C1 segment of cervical spinal cord (tissue), 14 donors: ENCODE results near the gene PTRHD1.
"Not testable (repeated sequence)": the region's sequence is repeated elsewhere in the genome, so short reads cannot be mapped to it uniquely, and the experiment has no call there.

ENCODE experiments used
- DNase-seq, 14 donors: peaks; one replicate each; lab custom pipeline; 2025; lab: John Stamatoyannopoulos, UW

Gene PTRHD1

DNA sequence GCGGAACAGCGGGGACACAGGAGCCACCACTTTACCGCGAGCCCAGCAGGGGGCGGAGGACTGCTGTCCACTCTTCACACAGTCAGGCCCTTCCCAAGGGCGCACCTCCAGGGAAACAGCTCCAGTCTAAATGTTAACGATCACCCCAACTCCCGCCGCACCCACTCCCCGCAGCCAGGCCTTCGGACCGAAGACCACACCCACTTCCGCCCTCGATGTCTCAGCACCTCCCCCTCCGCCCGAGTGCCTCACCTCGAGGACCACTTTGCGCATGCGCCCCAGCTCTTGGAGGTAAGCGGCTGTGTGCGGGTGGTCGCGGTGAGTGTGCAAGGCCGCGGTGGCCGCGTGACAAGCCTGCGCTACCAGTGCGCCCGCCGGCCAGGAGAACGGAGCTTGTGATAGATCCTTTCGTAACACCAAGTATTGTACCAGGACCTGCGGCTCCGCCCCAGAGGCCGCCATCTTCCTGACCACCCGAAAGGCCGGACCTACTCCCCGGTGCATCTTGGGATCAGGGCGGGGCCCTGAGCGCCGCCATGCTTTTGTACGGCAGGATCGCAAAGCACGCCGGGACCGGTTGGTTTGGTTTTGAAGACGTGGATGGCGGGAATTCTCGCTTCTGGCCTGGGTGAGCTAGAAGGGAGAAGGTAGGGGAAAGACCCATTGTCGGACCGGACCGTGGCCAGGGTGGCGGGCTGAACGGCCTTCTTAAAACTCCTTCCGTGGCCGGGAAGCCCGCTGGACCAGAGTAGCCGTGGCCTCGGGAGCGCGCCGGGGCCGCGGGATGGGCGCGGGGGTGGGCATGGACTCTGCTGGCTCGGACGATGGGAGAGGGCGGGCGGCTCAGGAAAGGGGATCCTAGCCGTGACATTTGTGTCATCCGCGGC is at the start of gene PTRHD1, which contains the start of gene CENPO:
TSS of gene PTRHD1 (minus strand) at position 518 of the 887 bp plus-strand sequence. CDS start at position 504, 14 bp downstream.
TSS of gene CENPO (plus strand) at position 552 of the 887 bp plus-strand sequence. CDS start 495 bp downstream, outside the sequence.
- DNase-seq = peak; percentile 95 to 100 (median 99)

DNA sequence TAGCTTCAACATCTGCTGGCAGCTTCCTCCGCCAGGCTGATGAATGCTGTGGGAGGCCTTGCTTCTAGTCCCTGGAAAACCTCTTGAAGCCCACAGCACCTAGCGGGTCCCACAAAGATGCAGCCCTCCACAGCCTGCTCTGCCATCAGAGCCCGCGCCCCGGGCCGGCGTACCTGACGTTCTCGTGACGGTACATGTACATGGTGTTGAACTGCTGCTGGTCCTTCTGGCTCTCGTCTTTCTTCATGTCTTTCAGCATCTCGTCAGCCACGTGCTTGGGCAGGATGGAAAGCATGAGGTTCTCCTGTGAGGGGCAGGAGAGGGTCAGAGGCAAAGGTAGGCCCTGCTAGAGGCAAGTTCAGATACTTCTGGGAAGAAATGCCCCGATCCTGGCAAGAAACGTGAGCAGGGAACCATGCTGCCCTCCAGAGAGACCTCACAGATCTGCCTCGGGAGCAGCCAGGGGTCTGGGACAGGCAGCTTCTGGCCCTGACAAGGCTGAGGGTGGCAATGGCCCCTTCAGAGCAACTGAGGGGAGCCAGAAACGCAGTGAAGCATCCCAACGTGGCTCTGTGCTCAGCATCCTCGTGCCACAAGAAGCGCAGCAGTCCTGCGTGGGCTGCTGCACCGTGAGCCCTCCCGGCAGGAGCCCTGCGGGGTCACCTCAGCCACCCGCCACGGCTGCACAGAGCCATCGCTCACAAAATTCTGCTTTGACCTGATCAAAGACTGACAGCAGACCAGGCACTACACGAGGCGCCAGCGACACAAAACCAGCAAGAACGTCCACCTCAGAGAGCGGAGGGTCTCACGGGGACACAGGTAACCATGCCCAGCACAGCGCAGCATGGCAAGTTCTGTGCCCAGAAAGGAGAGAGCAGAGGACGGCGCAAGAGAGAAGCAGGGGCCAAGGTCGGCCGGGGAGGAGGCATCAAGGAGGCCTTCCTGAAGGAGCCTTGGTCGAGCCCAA is 49.2 kb upstream of the PTRHD1 start:
- DNase-seq = no peak

DNA sequence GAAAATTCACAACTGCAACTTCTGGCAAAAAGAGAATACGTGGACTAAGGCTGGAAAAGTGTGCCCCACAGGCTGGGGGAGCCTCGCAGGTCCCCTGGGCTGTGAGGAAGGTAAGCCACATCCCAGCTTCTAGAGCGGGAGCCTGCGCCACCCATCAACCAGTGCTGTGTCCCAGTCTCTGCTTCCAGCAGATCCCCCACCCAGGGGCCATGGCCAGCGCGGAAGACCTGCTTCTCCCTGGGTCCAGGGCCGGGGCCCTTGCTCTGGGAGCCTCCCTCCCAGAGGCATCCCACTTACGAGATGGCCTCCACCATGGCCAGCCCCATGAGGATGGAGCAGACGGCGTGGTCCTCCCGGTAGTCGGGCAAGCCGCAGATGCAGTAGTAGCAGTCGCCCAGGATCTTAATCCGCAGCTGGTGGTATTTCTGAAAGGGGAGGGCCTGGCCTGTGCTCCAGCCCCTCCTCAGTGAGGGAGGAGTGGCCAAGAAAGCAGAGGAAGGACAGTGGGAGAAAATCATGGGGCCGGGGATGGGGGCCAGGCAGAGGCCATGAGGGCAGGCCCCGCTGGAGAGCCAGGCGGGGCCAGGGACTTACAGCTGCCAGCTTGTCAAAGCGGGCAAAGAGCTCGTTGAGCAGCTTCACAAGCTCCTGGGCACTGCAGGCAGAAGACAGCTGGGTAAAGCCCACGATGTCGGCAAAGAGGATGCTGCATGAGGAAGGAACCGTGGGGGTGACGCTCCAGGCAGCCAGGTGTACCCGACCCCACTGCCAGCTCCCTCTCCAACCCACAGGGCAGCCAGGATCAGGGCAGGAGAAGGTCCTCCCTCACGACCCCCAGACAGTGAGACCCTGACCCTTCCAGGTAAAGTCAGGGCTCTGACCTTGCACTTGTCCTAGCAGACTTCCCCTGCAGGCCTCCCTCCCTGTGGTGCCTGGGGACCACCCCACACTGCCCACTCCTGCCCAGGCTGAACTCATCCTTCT is 48.1 kb upstream of the PTRHD1 start:
- no peak for DNase-seq

- DNase-seq = no peak
These were observed 47.1 kb upstream of the PTRHD1 start for GRCh38 chr2:24840164-24840869.

DNA sequence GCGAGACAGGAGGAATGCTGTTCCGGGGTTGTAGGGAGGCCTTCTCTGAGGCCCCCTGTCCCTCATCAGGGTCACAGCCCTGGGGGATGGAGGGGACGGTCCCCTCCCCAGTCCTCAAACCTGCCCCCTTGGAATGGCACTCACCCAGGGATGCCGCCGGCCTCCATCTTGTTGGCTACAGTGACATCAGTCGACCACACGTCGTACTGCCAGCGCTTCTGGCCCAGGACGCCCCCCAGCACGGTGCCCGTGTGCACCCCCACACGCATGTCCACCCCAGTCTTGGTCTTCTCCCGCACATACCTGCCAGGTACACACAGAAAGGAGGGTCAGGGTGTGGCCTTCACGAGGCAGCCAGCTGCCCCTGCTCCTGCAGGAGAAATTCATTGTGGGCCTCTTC is 46.5 kb upstream of the PTRHD1 start:
- no peak for DNase-seq

DNA sequence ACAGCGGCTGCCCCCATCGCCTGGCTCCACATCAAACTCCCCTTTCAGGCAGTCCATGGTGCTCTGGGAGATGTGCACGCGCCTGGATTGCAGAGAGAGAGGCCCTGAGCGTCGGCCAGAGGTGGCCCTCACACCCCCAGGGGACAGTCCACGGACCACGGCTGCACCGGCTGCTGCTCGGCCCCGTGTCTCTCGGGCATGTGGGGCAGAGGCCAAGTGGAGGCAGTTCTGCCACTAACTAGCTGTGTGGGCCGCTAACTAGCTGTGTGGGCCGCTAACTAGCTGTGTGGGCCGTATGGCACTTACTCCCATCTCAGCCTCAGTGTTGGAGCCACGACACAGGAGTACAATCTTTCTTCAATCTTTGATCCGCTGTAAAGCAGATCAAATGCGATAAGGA is 45.4 kb upstream of the PTRHD1 start:
- no peak for DNase-seq

- no peak for DNase-seq
These were observed 44.9 kb upstream of the PTRHD1 start for GRCh38 chr2:24837996-24838513.

- no peak for DNase-seq
These were observed 43.5 kb upstream of the PTRHD1 start for GRCh38 chr2:24836706-24837105.

GRCh38 chr2:24836206-24836605 is 43.0 kb upstream of the PTRHD1 start:
- no peak for DNase-seq

GRCh38 chr2:24835411-24835810 is 42.2 kb upstream of the PTRHD1 start:
- not testable (repeated sequence) for DNase-seq

GRCh38 chr2:24834733-24835395 is 41.7 kb upstream of the PTRHD1 start:
- no peak for DNase-seq

GRCh38 chr2:24833821-24834732 is 40.9 kb upstream of the PTRHD1 start:
- no peak for DNase-seq

DNA sequence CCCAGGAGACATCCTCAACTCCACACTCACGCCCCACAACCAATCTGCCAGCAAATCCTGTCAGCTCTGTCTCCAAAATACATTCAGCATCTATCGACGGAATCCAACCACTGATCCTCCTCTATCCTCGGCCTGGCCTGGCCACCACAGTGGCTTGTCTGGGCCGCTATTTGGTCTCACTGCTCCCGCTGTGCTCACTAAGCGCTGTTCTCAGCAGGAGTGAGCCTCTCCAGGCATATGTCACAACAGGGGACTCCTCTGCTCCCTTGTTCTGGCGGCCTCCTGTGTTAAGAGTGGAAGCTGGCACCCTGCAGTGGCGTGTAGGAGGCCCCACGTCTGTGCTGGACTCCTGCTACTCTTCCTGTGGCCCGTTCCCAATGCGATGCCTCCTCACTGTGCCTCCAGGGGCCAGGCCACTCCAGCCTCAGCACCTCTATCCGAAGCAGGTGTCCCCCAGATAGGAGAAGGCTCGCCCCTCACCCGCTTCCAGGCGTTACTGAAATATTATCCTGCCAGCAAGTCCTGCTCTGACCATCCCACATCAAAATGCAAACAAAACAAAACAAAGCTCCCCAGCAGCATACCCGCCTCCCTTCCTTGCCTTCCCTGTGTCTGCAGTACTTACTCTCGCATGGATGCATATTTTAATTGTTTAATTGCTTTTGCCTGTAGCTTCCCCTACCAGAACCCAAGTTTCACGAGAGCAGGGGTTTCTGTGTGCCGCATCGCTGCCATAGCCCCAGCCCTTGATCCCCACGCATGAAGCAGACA is 39.9 kb upstream of the PTRHD1 start:
- no peak for DNase-seq

- no peak for DNase-seq
These were observed 39.3 kb upstream of the PTRHD1 start for GRCh38 chr2:24832521-24832920.

GRCh38 chr2:24832073-24832461 is 38.9 kb upstream of the PTRHD1 start:
- DNase-seq = peak in 13 of 14 donors; percentile 6 to 84 (median 59)

DNA sequence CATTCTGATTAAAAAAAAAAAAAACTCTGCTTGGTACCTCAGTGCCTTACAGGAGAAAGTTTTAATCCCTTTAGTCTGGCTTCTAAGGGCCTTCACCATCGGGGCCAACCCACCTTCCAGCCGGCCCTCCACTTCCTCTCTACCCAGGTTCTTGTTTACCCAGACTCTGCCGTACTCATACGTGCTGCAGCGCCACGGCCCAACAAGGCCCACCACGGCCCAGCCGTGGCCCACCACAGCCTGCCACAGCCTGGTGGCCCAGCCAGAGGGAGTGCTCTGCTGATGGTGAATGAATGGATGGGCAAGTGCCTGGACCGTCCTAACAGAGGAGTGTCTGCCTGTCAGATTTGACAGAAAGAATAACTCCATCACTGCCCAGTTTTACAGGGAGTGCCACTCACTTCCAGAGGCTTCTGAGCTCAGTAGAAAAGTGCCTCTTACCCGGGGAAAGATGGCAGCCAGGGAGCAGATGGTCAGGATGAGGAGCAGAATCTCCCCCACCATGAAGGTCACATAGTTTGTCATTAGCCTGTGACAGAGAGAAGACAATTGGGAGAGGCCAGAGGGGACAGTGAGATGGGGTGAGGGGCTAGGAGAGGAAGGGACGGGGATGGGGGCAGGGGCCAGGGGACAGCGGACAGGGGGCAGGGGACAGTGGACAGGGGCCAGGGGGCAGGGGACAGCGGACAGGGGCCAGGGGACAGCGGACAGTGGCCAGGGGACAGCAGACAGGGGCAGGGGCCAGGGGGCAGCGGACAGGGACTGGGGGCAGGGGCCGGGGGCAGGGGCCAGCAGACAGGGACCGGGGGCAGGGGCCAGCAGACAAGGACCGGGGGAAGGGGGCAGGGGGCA is 38.3 kb upstream of the PTRHD1 start:
- DNase-seq = no peak

DNA sequence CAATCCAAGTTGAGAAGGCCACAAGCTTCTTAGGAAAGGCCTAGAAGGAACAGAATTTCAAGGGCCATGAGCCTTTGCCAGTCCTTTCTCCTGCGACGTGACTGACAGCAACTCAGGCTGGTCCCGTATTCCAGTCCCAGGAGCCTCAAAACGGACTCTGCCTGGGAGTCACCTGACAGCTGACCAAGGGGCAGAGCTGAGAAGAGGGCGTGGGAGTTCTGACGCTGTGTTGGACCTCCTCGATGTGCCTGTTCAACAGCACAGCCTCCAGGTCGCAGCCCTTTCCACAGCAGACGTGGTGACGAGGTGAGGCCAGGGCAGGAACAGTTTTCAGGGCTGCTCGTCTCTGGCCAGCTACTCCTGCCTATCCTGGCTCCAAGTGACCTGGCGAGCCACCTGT is 37.6 kb upstream of the PTRHD1 start:
- DNase-seq = no peak
